GM18951 (cell line): ENCODE measurements around the gene ATP5F1D.

Experiments
- POLR2A ChIP-seq: IDR thresholded peaks from 4 replicates; pipeline ENCODE4 v1.6.1; 2011; ENCODE audit warnings: mild to moderate bottlenecking; ENCODE audit not compliant: insufficient read length, insufficient read depth; ENCODE audit errors: extremely low read depth
- in situ Hi-C: fragments of 300-500 bp; cut with MboI; formaldehyde crosslinking; loops from one replicate; pipeline ENCODE4 v1.12.0; 2022; ENCODE audit warnings: low sequenced_read_pairs, mixed read lengths, inconsistent platforms; ENCODE audit not compliant: unreplicated experiment

Gene ATP5F1D

GRCh38 chr19:1232652-1233072, 8.9 kb upstream of the ATP5F1D start:
- no peak for TF ChIP-seq POLR2A
- in situ Hi-C loops: no loop called here

GRCh38 chr19:1233115-1233667, 8.4 kb upstream of the ATP5F1D start:
- in situ Hi-C loops: no loop called here
- TF ChIP-seq POLR2A: no peak

GRCh38 chr19:1234051-1234954, 7.2 kb upstream of the ATP5F1D start:
- no peak for TF ChIP-seq POLR2A
- in situ Hi-C loops: no loop called here

GRCh38 chr19:1234955-1235380, 6.6 kb upstream of the ATP5F1D start:
- in situ Hi-C loops: no loop called here
- no peak for TF ChIP-seq POLR2A

- no peak for TF ChIP-seq POLR2A
- in situ Hi-C loops: no loop called here
Observed at GRCh38 chr19:1235625-1236538, 5.7 kb upstream of the ATP5F1D start.

GRCh38 chr19:1236576-1236975, 5.0 kb upstream of the ATP5F1D start:
- TF ChIP-seq POLR2A: no peak
- in situ Hi-C loops: no loop called here

GRCh38 chr19:1237027-1237659, 4.4 kb upstream of the ATP5F1D start:
- in situ Hi-C loops: no loop called here
- no peak for TF ChIP-seq POLR2A

- in situ Hi-C loops: no loop called here
- no peak for TF ChIP-seq POLR2A
Observed at GRCh38 chr19:1237754-1238368, 3.7 kb upstream of the ATP5F1D start, which contains the start of gene CBARP. Gene CBARP, minus strand, starts transcription at chr19:1238005. Its CDS starts 1,905 bp downstream, at chr19:1236100.

GRCh38 chr19:1238369-1239303, 2.9 kb upstream of the ATP5F1D start:
- in situ Hi-C loops: no loop called here
- no peak for TF ChIP-seq POLR2A

- in situ Hi-C loops: no loop called here
Observed at GRCh38 chr19:1239420-1239795, 2.1 kb upstream of the ATP5F1D start.

More at GRCh38 chr19:1239420-1239795, 2.1 kb upstream of the ATP5F1D start:
- TF ChIP-seq POLR2A: no peak
